Testis (tissue), 2 donors: ENCODE results near the gene PKDREJ.

Experiments
- POLR2A ChIP-seq: fragments of 450-650 bp; IDR thresholded peaks from one replicate; pipeline ENCODE4 v1.6.1; 2017; ENCODE audit warnings: antibody characterized with exemption, mild to moderate bottlenecking, moderate library complexity
- TF ChIP-seq, protein P1 (sequence below), 3 experiments: fragments of 450-650 bp in 2 of 3; fragments of 200-600 bp in 1 of 3; sonication (generic) in 1 of 3; IDR thresholded peaks; one replicate each; pipeline ENCODE4 v1.5.1; 2016 to 2019; ENCODE audit warnings: antibody characterized with exemption in 3 of 3, mild to moderate bottlenecking in 2 of 3, moderate library complexity in 1 of 3

DNA sequence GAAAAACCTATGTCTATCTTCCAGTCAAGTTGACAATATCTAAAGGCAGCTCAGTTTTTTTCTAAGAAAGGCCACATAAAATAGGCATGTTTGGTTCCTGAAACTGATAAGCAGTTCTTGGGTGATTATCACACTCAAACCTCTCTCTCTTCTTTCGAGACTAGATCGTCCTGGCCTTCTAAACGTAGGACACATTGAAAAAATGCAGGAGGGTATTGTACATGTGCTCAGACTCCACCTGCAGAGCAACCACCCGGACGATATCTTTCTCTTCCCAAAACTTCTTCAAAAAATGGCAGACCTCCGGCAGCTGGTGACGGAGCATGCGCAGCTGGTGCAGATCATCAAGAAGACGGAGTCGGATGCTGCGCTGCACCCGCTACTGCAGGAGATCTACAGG is 28.2 kb downstream of the PKDREJ start:
- TF ChIP-seq, protein P1, sequence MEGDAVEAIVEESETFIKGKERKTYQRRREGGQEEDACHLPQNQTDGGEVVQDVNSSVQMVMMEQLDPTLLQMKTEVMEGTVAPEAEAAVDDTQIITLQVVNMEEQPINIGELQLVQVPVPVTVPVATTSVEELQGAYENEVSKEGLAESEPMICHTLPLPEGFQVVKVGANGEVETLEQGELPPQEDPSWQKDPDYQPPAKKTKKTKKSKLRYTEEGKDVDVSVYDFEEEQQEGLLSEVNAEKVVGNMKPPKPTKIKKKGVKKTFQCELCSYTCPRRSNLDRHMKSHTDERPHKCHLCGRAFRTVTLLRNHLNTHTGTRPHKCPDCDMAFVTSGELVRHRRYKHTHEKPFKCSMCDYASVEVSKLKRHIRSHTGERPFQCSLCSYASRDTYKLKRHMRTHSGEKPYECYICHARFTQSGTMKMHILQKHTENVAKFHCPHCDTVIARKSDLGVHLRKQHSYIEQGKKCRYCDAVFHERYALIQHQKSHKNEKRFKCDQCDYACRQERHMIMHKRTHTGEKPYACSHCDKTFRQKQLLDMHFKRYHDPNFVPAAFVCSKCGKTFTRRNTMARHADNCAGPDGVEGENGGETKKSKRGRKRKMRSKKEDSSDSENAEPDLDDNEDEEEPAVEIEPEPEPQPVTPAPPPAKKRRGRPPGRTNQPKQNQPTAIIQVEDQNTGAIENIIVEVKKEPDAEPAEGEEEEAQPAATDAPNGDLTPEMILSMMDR (IDR thresholded peaks at IDR 0.05), result no peak
- no peak for TF ChIP-seq POLR2A
